IMR-90 (cell line): Measurements from ENCODE around the gene HDAC10.

Source experiments
- FOS ChIP-seq: fragments of 150-350 bp; IDR thresholded peaks from 2 replicates; pipeline ENCODE4 v1.6.1; 2016; ENCODE audit warnings: low read depth, low read length
- MXI1 ChIP-seq: IDR thresholded peaks from 2 replicates; pipeline ENCODE4 v1.6.1; 2012; ENCODE audit warnings: low read depth, mild to moderate bottlenecking, low read length, moderate library complexity, borderline replicate concordance
- POLR2A ChIP-seq: IDR thresholded peaks from 2 replicates; pipeline ENCODE4 v1.6.1; 2012; ENCODE audit warnings: mild to moderate bottlenecking, low read depth, low read length
- RAD21 ChIP-seq: IDR thresholded peaks from 2 replicates; pipeline ENCODE4 v1.6.1; 2012; ENCODE audit warnings: low read length, improper control_type of control experiment
- SMC3 ChIP-seq: fragments of 150-350 bp; IDR thresholded peaks from 2 replicates; pipeline ENCODE4 v1.6.1; 2016; ENCODE audit warnings: low read depth, mild to moderate bottlenecking, antibody characterized with exemption, low read length, moderate library complexity
- TF ChIP-seq, protein P1 (sequence below): conservative IDR thresholded peaks from 2 replicates; pipeline ENCODE4 v1.5.1; 2012; ENCODE audit warnings: mild to moderate bottlenecking, low read depth, low read length, improper control_type of control experiment
- TF ChIP-seq, protein P2 (sequence below): fragments of 150-350 bp; IDR thresholded peaks from 2 replicates; pipeline ENCODE4 v1.6.1; 2017; ENCODE audit warnings: mild to moderate bottlenecking, antibody characterized with exemption, low read length, low read depth

DNA sequence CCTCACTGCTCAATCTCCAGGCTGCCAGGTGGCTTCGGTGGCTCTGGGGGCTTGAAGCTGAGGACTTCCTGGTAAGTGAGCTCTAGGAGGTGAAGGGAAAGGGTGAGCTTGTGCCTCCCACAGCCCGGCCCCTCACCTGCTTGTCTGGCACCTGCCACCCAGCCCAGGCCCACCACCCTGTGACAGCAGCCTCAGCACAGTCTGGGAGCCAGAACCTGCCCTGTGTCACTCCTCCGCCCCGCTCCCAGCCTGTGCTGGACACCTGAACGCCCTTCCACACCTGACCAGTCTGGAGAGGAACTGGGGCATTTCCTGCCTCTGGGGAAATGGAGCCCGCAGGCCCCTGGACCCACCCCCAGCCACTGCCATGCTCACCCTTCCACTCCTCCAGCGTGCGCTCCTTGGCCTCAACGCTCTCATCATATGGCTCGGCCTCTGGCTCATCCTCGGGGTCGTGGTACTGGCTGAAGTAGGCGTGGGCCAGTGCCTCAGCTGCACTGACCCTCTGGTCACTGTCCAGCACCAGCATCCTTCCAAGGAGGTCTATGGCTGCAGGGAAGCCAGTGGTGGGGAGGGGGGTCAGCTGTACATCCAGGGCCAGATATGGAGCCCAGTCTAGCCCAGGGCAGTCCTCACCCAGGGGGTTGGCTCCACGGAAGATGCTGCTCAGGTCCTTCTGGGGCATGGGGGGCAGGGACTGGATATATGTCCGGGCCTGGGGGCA is 14.0 kb upstream of the HDAC10 start:
- TF ChIP-seq, protein P1, sequence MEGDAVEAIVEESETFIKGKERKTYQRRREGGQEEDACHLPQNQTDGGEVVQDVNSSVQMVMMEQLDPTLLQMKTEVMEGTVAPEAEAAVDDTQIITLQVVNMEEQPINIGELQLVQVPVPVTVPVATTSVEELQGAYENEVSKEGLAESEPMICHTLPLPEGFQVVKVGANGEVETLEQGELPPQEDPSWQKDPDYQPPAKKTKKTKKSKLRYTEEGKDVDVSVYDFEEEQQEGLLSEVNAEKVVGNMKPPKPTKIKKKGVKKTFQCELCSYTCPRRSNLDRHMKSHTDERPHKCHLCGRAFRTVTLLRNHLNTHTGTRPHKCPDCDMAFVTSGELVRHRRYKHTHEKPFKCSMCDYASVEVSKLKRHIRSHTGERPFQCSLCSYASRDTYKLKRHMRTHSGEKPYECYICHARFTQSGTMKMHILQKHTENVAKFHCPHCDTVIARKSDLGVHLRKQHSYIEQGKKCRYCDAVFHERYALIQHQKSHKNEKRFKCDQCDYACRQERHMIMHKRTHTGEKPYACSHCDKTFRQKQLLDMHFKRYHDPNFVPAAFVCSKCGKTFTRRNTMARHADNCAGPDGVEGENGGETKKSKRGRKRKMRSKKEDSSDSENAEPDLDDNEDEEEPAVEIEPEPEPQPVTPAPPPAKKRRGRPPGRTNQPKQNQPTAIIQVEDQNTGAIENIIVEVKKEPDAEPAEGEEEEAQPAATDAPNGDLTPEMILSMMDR: no peak
- no peak for TF ChIP-seq SMC3
- no peak for TF ChIP-seq MXI1
- no peak for TF ChIP-seq RAD21
- no peak for TF ChIP-seq POLR2A
- no peak for TF ChIP-seq FOS
- TF ChIP-seq, protein P2, sequence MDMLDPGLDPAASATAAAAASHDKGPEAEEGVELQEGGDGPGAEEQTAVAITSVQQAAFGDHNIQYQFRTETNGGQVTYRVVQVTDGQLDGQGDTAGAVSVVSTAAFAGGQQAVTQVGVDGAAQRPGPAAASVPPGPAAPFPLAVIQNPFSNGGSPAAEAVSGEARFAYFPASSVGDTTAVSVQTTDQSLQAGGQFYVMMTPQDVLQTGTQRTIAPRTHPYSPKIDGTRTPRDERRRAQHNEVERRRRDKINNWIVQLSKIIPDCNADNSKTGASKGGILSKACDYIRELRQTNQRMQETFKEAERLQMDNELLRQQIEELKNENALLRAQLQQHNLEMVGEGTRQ: no peak
